ENCODE data around the gene GARNL3.

GARNL3 gene

DNA sequence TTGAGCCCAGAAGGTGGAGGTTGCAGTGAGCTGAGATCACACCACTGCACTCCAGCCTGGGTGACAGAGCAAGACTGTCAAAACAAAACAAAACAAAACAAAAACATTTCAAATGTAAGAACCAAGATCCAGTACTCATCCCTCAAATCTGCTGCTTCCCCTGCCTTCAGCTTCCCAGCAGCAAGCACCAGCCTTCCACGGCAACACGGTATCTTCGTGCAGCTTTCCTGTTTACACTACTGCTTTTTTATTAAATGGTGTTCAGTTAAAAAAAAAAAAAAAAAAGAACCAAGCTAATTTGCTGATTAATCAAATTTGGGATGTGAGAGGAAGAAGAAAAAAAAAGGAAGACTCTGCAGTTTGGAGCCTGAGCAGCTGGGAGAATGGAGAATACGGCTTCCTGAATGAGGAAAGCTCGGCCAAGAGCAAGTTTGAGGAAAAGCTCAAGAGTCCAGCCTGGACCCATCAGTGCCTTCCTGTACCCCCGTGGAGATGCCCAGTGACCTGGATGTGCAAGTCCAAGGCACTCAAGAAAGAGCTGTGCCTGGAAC lies 104.4 kb downstream of the GARNL3 start:
- TF ChIP-seq EZH2phosphoT487 (IDR thresholded peaks at IDR 0.05; ENCODE audit: borderline replicate concordance) = no peak
- TF ChIP-seq, protein P1, sequence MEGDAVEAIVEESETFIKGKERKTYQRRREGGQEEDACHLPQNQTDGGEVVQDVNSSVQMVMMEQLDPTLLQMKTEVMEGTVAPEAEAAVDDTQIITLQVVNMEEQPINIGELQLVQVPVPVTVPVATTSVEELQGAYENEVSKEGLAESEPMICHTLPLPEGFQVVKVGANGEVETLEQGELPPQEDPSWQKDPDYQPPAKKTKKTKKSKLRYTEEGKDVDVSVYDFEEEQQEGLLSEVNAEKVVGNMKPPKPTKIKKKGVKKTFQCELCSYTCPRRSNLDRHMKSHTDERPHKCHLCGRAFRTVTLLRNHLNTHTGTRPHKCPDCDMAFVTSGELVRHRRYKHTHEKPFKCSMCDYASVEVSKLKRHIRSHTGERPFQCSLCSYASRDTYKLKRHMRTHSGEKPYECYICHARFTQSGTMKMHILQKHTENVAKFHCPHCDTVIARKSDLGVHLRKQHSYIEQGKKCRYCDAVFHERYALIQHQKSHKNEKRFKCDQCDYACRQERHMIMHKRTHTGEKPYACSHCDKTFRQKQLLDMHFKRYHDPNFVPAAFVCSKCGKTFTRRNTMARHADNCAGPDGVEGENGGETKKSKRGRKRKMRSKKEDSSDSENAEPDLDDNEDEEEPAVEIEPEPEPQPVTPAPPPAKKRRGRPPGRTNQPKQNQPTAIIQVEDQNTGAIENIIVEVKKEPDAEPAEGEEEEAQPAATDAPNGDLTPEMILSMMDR (conservative IDR thresholded peaks at IDR 0.05; ENCODE audit: low read length) = no peak
- H3K79me2 ChIP-seq (ENCODE audit: insufficient read depth, low read length) = no peaks in the 10 kb centered on the region
- peaks cover 67% of the 10 kb centered on the region for H3K27me3 ChIP-seq (ENCODE audit: insufficient read depth, low read length, poor library complexity, severe bottlenecking)
- no peaks in the 10 kb centered on the region for H3K9me2 ChIP-seq (replicated peaks; ENCODE audit: low read depth, low read length)
- no peak overlapping the region for H3K9ac ChIP-seq (ENCODE audit: low read depth, low read length, poor library complexity, severe bottlenecking)
- no peaks in the 10 kb centered on the region for H3K4me1 ChIP-seq (ENCODE audit: insufficient read depth, low read length, poor library complexity, severe bottlenecking)
- H4K20me1 ChIP-seq (ENCODE audit: insufficient read depth, low read length, poor library complexity, severe bottlenecking) = no peaks in the 10 kb centered on the region
- H3F3A ChIP-seq (ENCODE audit: low read depth) = no peaks in the 10 kb centered on the region
- H3K36me3 ChIP-seq (ENCODE audit: insufficient read depth, low read length) = no peaks in the 10 kb centered on the region
- no peak overlapping the region for H3K4me3 ChIP-seq (ENCODE audit: low read length, poor library complexity, severe bottlenecking)
- no peak overlapping the region for H3K4me2 ChIP-seq (ENCODE audit: low read depth, low read length, poor library complexity, severe bottlenecking)
- no peaks in the 10 kb centered on the region for H3K9me3 ChIP-seq (ENCODE audit: insufficient read depth, low read depth, low read length)
- no peak overlapping the region for H2AFZ ChIP-seq (ENCODE audit: low read length)

DNA sequence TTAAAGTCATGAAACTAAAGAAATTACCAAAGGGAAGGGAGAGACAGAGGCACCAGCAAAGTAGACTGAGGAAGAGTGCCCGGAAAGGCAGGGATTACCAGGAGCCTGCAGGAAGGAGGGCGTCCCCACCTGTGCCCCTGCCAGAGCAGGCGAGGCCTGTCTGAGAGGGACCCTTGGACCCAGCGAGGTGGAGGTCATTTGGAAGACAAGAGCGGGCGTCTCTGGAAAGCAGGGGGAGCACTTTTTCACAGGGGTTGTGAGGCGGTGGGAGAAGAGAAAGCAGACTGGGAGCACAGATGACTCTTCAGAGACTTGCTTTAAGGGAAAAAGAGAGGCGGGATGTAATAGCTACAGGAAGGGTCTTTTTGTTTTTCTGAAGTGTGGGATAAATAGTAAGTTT lies 104.9 kb downstream of the GARNL3 start:
- H3F3A ChIP-seq (ENCODE audit: low read depth) = no peaks in the 10 kb centered on the region
- H3K9me3 ChIP-seq (ENCODE audit: insufficient read depth, low read depth, low read length) = no peaks in the 10 kb centered on the region
- no peak overlapping the region for H3K9ac ChIP-seq (ENCODE audit: low read depth, low read length, poor library complexity, severe bottlenecking)
- no peak overlapping the region for H2AFZ ChIP-seq (ENCODE audit: low read length)
- H3K4me3 ChIP-seq (ENCODE audit: low read length, poor library complexity, severe bottlenecking) = no peak overlapping the region
- no peak overlapping the region for H3K4me2 ChIP-seq (ENCODE audit: low read depth, low read length, poor library complexity, severe bottlenecking)
- no peaks in the 10 kb centered on the region for H3K4me1 ChIP-seq (ENCODE audit: insufficient read depth, low read length, poor library complexity, severe bottlenecking)
- peaks cover 70% of the 10 kb centered on the region for H3K27me3 ChIP-seq (ENCODE audit: insufficient read depth, low read length, poor library complexity, severe bottlenecking)
- no peaks in the 10 kb centered on the region for H3K36me3 ChIP-seq (ENCODE audit: insufficient read depth, low read length)
- no peaks in the 10 kb centered on the region for H4K20me1 ChIP-seq (ENCODE audit: insufficient read depth, low read length, poor library complexity, severe bottlenecking)
- H3K9me2 ChIP-seq (replicated peaks; ENCODE audit: low read depth, low read length) = no peaks in the 10 kb centered on the region
- TF ChIP-seq, protein P1 (conservative IDR thresholded peaks at IDR 0.05; ENCODE audit: low read length) = no peak
- TF ChIP-seq EZH2phosphoT487 (IDR thresholded peaks at IDR 0.05; ENCODE audit: borderline replicate concordance) = no peak
- H3K79me2 ChIP-seq (ENCODE audit: insufficient read depth, low read length) = no peaks in the 10 kb centered on the region

DNA sequence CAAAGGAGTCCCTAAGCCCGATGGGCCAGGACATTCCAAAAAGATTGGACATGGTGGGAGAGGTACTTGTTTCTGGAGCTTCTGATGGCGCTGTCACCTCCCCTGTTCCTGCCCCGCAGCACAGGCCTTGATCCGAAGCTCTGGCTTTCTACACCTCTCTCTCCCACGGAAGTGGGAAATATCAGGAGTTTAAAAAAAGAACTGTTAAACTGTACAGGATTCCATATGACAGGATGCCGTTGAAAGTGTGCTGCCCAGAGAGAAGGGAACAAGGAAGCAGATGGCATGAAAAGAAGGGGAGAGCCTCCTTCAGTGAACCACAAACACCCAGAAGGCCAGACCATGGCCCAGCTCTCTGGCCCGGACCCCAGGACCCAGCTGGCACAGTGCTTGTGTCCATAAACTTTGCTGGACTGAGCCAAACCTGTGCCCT lies 105.6 kb downstream of the GARNL3 start:
- H3K4me3 ChIP-seq (ENCODE audit: low read length, poor library complexity, severe bottlenecking) = no peak overlapping the region
- H3K9me2 ChIP-seq (replicated peaks; ENCODE audit: low read depth, low read length) = no peaks in the 10 kb centered on the region
- H3K4me2 ChIP-seq (ENCODE audit: low read depth, low read length, poor library complexity, severe bottlenecking) = no peak overlapping the region
- no peaks in the 10 kb centered on the region for H3K4me1 ChIP-seq (ENCODE audit: insufficient read depth, low read length, poor library complexity, severe bottlenecking)
- H4K20me1 ChIP-seq (ENCODE audit: insufficient read depth, low read length, poor library complexity, severe bottlenecking) = no peaks in the 10 kb centered on the region
- no peak overlapping the region for H3K9ac ChIP-seq (ENCODE audit: low read depth, low read length, poor library complexity, severe bottlenecking)
- no peak overlapping the region for H2AFZ ChIP-seq (ENCODE audit: low read length)
- H3K79me2 ChIP-seq (ENCODE audit: insufficient read depth, low read length) = no peaks in the 10 kb centered on the region
- no peaks in the 10 kb centered on the region for H3K9me3 ChIP-seq (ENCODE audit: insufficient read depth, low read depth, low read length)
- H3K27me3 ChIP-seq (ENCODE audit: insufficient read depth, low read length, poor library complexity, severe bottlenecking) = peaks cover 77% of the 10 kb centered on the region
- TF ChIP-seq EZH2phosphoT487 (IDR thresholded peaks at IDR 0.05; ENCODE audit: borderline replicate concordance) = no peak
- TF ChIP-seq, protein P1 (conservative IDR thresholded peaks at IDR 0.05; ENCODE audit: low read length) = no peak
- no peaks in the 10 kb centered on the region for H3F3A ChIP-seq (ENCODE audit: low read depth)
- H3K36me3 ChIP-seq (ENCODE audit: insufficient read depth, low read length) = no peaks in the 10 kb centered on the region

Measured in Loucy (cell line).